GM23248 (cell line): Measurements from ENCODE around the gene POLN.

ENCODE experiments used
- EZH2 ChIP-seq: fragments of 200-600 bp; sonication (generic); IDR thresholded peaks from 2 replicates; pipeline ENCODE4 v1.6.1; 2018; ENCODE audit warnings: antibody characterized with exemption, mild to moderate bottlenecking; ENCODE audit not compliant: insufficient read depth, poor library complexity, severe bottlenecking
- EZH2phosphoT487 ChIP-seq: fragments of 200-600 bp; sonication (generic); IDR thresholded peaks from 2 replicates; pipeline ENCODE4 v1.6.1; 2018; ENCODE audit warnings: antibody characterized with exemption, moderate library complexity, mild to moderate bottlenecking, low read depth; ENCODE audit not compliant: insufficient read depth

DNA sequence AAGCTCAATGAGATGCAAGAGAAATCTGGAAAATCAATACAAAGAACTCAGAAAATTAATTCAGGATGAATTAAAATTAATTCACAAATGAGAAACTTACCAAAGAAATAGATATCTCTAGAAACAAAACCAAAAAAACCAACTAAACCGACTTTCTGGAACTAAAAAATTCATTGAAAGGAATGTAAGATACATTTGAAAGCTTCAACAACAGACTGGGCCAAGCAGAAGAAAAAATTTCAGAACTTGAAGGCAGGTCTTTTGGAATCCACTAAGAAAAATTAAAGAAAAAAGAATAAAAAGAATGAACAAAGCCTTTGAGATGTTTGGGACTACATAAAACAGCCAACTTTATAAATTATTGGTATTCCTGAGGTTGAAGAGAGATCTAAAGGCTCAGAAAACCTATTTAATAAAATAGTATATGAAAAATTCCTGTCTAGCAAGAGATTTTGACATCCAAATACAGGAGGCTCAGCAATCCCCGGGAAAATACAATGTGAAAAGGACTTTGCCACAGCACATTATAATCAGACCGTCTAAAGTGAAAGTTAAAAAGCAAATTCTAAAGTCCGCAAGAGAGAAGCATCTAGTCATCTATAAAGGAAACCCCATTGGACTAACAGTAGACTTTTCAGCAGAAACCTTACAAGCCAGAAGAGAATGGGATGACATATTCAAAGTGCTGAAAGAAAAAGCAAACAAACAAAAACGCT is 138.6 kb downstream of the POLN start:
- TF ChIP-seq EZH2, result no peak
- TF ChIP-seq EZH2phosphoT487, result no peak
